Hepatocyte (in vitro differentiated cells): ENCODE data around the gene DAPK2.

Experiments used
- EZH2 ChIP-seq: fragments of 200-600 bp; sonication (generic); IDR thresholded peaks from 2 replicates; pipeline ENCODE4 v1.6.1; 2016; ENCODE audit warnings: antibody characterized with exemption, mild to moderate bottlenecking, borderline replicate concordance
- TF ChIP-seq, protein P1 (sequence below): fragments of 200-600 bp; sonication (generic); IDR thresholded peaks from 2 replicates; pipeline ENCODE4 v1.5.1; 2016; ENCODE audit warnings: antibody characterized with exemption, mild to moderate bottlenecking; ENCODE audit not compliant: poor library complexity

GRCh38 chr15:64009798-64010261 lies 36.5 kb downstream of the DAPK2 start:
- TF ChIP-seq, protein P1, sequence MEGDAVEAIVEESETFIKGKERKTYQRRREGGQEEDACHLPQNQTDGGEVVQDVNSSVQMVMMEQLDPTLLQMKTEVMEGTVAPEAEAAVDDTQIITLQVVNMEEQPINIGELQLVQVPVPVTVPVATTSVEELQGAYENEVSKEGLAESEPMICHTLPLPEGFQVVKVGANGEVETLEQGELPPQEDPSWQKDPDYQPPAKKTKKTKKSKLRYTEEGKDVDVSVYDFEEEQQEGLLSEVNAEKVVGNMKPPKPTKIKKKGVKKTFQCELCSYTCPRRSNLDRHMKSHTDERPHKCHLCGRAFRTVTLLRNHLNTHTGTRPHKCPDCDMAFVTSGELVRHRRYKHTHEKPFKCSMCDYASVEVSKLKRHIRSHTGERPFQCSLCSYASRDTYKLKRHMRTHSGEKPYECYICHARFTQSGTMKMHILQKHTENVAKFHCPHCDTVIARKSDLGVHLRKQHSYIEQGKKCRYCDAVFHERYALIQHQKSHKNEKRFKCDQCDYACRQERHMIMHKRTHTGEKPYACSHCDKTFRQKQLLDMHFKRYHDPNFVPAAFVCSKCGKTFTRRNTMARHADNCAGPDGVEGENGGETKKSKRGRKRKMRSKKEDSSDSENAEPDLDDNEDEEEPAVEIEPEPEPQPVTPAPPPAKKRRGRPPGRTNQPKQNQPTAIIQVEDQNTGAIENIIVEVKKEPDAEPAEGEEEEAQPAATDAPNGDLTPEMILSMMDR: no peak
- no peak for TF ChIP-seq EZH2
